GM19239 (cell line): ENCODE results near the gene PIK3IP1.
"Not testable (repeated sequence)": the region's sequence is repeated elsewhere in the genome, so short reads cannot be mapped to it uniquely, and the experiment has no call there.

Experiments used
- DNase-seq: peaks from one replicate; pipeline ENCODE4 v3.0.0; 2011; ENCODE audit warnings: low spot score; ENCODE audit not compliant: insufficient read length
- FAIRE-seq: peaks from 2 replicates; lab custom pipeline; 2011; peaks lifted over from hg19 to GRCh38; lab: Jason Lieb, UNC

Gene PIK3IP1

GRCh38 chr22:31292236-31292989, at the start of gene PIK3IP1:
TSS of gene PIK3IP1 (minus strand) at chr22:31292488. CDS start at chr22:31292344, 144 bp downstream.
- FAIRE-seq: peak; percentile 94

DNA sequence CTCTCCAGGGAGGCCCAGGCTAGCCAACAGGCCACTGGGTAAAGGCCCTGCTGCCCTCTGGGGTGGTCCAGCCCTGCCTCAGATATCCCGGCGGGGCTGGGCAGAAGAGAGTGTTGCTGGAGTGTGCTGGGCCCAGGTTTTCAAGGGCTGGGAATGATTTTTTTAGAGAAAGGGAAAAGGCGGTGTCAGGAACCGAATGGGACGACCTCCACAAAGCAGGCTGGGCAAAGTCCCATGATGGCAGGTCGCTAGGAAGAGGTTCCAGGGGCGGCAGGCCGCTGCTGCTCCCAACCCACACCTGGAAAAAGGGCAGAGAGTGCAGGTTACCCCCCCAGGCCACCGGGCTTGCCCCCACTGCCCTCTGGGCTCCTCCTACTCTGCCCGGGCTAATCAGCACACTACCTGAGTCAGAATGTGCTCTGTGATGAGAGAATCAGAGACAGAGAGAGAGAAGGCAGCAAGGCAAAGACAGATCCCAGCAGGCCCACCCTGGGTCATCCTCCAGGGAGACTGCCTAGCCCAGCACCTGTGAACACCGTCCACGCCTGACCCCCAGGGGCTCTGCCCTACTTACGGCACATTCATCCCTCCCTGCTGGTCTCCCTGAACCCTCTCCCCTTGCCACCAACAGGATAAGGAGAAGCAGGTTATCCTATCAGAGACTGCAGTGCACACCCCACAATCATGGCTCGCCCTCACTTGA, 49.2 kb upstream of the PIK3IP1 start:
- FAIRE-seq (no peak), DNase-seq (no peak)

More at GRCh38 chr22:31292236-31292989, at the start of gene PIK3IP1:
- DNase-seq: peak; percentile 61

GRCh38 chr22:31340765-31341247, 48.5 kb upstream of the PIK3IP1 start:
- FAIRE-seq (no peak), DNase-seq (no peak)

DNA sequence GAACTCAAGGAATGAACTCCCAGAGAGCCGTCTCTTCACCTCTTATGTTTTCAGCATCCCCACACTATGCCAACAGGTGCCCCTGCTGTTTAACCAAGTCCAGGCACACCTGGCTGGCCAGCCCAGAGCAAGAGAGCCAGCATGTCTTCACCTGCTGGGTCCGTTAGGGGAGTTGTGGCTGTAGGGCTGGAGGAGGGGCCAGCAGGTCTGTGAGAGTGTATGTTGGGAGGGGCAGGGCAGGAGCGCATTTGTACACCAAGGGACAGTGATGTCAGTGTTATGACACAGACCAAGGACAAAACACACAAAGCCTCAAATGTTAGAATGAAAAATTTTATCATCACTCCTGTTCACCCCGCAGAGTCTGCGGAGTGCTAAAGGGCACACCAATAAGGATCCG, 48.1 kb upstream of the PIK3IP1 start:
- FAIRE-seq (no peak), DNase-seq (no peak)

GRCh38 chr22:31339148-31339832, 47.0 kb upstream of the PIK3IP1 start:
- FAIRE-seq (no peak), DNase-seq (no peak)

DNA sequence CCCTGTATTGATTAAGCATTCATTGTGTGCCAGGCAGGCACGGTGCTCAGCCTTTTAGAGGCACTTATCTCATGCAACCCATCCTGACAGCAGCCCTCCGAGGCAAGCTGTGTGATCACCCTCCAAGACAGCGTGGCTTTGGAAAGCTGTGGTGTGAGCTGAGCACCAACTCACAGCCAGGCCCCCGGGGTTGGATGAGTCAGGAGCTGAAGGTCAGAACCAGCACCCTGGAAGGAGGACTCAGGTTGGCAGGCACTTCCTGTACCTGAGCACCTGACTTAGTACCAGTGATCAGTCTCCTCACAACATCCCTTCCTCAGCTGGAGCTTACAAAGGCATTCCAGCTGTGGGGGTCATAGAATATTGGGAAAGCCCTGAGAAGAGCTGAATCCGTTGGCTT, 44.9 kb upstream of the PIK3IP1 start:
- FAIRE-seq (no peak), DNase-seq (no peak)

DNA sequence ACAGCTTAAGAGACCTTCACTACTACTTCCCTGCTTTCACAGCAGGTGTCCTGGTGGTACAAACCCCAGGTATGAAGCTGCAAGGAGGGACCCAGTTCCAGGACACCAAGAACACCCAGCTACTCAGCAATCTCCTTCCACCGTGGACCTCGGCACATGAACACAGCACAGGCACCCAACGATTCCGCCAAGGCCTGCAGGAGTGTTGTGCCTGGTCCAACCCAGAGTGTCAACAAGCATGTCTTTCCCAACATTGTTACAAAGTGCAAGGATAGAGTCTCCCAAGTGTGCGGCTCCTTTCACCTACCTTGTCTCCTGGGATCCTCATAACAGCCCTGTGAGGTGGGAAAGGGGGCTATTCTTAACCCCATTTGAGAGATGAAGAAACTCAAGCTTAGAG, 42.0 kb upstream of the PIK3IP1 start:
- FAIRE-seq (no peak), DNase-seq (no peak)

DNA sequence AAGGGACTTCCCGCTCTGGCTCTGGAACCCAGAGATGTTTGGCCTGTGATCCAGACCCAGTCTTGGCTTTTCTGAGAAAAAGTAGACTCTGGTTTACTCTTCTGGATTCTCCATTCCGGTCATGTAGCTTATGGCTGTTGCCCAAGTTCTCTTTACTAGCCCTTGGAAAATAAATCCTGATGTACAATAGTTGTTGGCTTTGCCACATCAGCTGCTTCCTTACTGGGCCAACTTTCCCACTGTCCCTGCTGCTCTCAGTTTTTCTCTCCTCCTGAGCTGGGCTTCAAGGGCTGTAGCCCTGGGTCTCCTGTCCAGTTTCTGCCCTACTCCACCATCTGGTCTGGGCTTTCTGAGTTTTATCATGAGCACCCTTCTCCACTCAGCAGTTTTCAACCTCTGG, 41.4 kb upstream of the PIK3IP1 start:
- FAIRE-seq: no peak

GRCh38 chr22:31332886-31333285, 40.6 kb upstream of the PIK3IP1 start:
- DNase-seq (no peak), FAIRE-seq (no peak)

More for the DNA sequence above, 41.4 kb upstream of the PIK3IP1 start:
- DNase-seq: no peak

DNA sequence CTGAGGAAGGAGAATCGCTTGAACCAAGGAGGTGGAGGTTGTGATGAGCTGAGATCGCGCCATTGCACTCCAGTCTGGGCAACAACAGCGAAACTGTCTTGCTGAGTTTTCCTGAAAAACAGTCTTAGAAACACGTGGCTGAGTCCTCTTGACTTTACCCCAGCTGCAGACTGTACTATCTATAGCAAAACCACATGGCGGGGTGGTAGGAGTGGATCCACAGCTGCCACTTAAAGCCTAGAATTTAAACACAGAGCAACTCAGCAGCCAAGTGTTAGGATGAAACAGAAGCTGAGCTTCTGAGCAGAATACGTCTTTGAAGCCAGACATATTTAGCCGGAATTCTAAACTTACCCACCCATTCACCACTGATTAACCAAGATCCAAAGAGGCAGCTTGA, 39.7 kb upstream of the PIK3IP1 start:
- DNase-seq: no peak
- FAIRE-seq: no peak

GRCh38 chr22:31329453-31330215, 37.3 kb upstream of the PIK3IP1 start:
- no peak for FAIRE-seq
- no peak for DNase-seq

DNA sequence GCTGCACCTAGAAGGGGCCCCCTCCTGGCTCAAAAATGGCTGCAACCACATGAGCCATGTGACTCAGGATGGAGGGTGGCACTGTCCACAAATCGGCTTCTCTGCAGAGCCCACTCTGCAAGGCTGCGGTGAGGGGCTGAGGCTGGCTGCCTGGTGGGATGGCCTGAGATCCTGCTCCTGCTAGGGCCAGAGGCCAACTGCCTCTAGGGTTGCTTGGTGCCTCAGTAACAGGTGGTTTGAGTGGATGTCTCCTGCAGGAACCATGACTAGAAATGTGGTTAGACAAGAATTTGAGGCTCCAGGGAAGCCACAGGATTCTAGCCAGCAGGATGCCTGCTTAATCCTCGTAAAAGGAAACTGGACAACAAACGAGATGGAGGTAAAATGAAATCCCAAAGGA, 36.7 kb upstream of the PIK3IP1 start:
- DNase-seq: no peak
- FAIRE-seq: no peak

DNA sequence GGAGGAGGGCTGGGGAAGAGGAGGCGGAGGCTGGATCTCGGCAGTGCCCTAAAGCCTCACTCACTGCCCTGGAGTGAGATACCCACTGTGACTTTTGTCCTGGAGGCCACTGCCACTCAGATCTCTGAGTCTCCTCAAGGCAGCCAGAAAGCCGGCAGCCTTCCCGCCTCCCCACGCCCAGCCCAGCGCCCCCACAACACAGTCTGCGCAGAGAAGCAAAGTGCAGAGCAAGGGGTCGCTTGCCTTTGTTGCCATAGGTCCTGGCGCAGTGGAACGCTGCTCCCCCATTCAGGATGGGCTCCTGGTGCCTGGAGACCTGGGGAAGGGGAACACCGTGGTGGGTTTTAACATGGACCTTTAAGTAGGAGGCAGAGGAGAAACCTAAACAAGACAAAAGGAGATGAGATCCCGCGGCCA, 36.3 kb upstream of the PIK3IP1 start:
- FAIRE-seq: no peak
- no peak for DNase-seq

GRCh38 chr22:31327806-31328543, 35.7 kb upstream of the PIK3IP1 start:
- no peak for DNase-seq
- no peak for FAIRE-seq

- DNase-seq: no peak
- FAIRE-seq: no peak
Observed at GRCh38 chr22:31326877-31327276, 34.6 kb upstream of the PIK3IP1 start.

DNA sequence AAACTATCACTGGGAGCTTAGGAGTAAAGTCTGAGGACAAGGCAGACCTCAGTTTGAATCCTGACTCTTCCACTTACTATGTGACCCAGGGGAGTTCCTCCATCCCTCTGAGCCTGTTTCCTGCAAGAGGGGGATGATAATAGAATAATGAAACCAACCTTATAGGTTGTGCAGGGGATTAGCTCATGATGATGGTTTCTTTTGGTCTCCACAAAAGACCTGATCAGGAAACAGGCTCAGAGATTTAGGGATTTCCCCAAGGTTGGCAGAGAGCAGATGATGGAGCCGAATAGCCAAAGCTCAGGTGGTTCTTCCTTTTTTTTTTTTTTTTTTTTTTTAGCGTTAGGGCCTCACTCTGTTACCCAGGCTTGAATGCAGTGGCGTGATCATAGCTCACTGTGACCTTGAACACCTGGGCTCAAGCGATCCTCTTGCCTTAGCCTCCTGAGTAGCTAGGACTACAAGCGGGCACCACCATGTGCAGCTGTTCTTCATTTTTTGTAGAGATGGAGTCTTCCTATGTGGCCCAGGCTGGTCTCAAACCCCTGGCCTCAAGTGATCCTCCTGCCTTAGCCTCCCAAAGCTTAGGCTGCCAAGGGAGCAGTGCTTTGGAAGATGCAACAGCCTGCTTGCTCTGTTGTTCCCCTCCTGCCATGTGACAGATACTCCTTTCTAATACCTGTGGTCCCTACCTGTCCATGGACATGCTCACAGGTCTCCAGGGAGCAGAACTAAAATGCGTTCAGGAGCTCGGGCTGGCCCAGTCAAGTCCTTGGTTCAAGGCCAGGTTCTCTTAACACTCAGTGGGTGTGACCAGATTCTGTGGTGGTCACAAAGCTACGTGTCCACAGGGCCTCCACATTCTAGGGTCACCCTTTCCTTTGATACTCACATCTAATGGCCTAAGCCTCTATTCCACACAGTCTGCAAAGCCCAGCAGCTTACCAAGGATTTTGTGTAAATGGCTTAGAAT, 31.6 kb upstream of the PIK3IP1 start:
- no peak for FAIRE-seq
- DNase-seq: no peak

DNA sequence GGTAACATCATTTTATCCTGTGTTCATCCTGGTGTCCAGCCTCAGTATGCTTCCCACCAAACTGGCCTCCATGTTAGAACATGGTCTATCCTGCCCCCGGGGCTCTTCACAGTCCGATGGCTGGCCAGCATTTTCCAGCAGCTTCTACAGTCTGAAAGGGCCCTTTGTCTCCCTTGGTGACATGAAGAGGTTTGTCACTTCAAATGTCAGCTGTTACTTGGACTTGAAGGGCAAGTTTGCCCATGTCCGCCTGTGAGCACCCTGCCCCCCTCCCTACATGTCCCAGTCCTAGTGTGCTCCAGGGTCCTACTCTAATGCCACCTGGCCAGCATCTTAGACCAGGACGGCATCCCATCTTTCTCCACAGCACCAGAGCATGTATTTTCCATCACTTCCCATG, 29.1 kb upstream of the PIK3IP1 start:
- FAIRE-seq: no peak
- DNase-seq: no peak

DNA sequence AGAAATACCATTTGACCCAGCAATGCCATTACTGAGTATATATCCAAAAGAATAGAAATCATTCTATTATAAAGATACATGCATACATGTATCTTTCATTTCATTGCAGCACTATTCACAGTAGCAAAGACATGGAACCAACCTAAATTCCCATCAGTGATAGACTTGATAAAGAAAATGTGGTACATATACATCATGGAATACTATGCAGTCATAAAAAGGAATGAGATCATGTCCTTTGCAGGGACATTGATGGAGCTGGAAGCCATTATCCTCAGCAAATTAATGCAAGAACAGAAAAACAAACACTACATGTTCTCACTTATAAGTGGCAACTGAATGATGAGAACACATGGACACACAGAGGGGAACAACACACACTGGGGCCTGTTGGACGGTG, 21.9 kb upstream of the PIK3IP1 start:
- not testable (repeated sequence) for DNase-seq, FAIRE-seq
